ENCODE results near the gene CAP2.

Gene CAP2

DNA sequence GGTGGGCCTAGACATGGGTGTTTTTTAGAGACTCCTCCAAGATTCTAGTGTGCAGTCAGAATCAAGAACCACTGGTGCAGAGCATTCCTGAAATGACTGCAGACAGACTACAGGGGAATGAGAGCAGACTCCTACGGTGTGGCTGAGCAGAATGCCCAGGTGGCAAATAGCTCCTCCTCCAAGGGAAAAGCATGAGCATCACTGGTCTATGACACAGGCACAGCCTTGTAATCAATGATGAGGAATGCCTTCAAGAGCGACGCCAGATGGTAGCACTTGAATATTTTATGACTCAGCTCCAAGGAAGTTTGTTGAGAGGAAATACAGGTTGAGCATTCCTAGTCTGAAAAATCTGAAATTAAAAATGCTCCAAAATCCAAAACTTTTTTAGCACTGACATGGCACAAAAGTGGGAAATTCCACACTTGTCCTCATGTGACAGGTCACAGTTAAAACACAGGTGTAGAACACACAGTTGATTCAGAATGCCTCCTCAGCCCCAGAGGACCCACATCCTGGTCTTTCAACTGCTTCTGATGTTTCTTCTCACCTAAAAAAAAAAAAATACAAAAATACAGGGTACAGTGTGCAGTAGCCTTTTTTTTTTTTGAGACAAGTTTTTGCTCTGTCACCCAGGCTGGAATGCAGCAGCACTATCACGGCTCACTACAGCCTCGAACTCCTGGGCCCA, 196.2 kb downstream of the CAP2 start:
- H4K20me1 ChIP-seq (ENCODE audit: insufficient read depth): no peaks in the 10 kb centered on the region
- no peak overlapping the region for H3K4me2 ChIP-seq
- peaks cover 4% of the 10 kb centered on the region for H3K4me1 ChIP-seq (ENCODE audit: low read depth, poor library complexity, severe bottlenecking)

DNA sequence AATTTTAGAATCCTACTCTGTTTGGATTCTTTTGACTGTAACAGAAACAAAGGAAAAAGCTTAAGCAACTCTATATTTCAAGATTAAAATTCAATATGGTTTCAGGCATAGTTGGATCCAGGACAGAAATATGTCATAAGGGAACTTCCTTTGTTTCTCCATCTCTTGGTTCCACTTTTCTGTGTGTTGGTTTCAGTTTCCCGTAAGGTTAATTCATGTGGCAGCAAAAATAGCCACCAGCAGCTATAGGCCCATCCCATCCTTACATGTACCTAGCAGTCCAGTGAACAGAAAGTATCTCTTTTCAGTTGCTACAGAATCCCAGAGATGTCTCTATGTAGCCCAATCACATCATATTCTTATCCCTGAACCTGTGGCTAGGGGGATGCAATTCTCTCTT, 197.9 kb downstream of the CAP2 start:
- H3K27me3 ChIP-seq (ENCODE audit: insufficient read depth, low read depth): no peaks in the 10 kb centered on the region
- H3K4me2 ChIP-seq: no peak overlapping the region
- H4K20me1 ChIP-seq (ENCODE audit: insufficient read depth): no peaks in the 10 kb centered on the region

More for the DNA sequence above, 196.2 kb downstream of the CAP2 start:
- TF ChIP-seq, protein P1, sequence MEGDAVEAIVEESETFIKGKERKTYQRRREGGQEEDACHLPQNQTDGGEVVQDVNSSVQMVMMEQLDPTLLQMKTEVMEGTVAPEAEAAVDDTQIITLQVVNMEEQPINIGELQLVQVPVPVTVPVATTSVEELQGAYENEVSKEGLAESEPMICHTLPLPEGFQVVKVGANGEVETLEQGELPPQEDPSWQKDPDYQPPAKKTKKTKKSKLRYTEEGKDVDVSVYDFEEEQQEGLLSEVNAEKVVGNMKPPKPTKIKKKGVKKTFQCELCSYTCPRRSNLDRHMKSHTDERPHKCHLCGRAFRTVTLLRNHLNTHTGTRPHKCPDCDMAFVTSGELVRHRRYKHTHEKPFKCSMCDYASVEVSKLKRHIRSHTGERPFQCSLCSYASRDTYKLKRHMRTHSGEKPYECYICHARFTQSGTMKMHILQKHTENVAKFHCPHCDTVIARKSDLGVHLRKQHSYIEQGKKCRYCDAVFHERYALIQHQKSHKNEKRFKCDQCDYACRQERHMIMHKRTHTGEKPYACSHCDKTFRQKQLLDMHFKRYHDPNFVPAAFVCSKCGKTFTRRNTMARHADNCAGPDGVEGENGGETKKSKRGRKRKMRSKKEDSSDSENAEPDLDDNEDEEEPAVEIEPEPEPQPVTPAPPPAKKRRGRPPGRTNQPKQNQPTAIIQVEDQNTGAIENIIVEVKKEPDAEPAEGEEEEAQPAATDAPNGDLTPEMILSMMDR (conservative IDR thresholded peaks at IDR 0.05; ENCODE audit: low read depth, low read length): no peak
- no peak overlapping the region for H3K27ac ChIP-seq
- H3K36me3 ChIP-seq (ENCODE audit: insufficient read depth): no peaks in the 10 kb centered on the region
- no peak overlapping the region for H3K4me3 ChIP-seq (IDR thresholded peaks at IDR 0.05; ENCODE audit: insufficient read depth, low read depth, low read length)
- no peaks in the 10 kb centered on the region for H3K27me3 ChIP-seq (ENCODE audit: insufficient read depth, low read depth)
- H3K9ac ChIP-seq: no peak overlapping the region
- H3K79me2 ChIP-seq (ENCODE audit: insufficient read depth, low read depth): no peaks in the 10 kb centered on the region
- no peak overlapping the region for H2AFZ ChIP-seq (ENCODE audit: low read depth)

DNA sequence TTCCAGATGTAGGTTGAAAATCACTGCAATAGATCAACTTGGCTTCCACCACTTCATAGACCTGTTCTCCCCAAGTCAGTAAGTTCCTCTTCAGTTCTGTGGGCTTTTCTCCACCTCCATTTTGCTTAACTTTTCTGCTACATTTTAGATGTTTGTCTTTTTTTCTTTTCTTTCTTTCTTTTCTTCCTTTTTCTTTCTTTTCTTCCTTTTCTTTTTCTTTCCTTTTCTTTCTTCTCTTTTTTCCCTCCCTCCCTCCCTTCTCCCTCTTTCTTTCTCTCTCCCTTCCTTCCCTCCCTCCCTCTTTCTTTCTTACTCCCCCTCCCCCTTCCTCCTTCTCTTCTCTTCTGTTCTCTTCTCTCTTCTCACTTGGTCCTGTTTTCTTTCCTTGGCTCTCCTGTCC, 199.9 kb downstream of the CAP2 start:
- Histone ChIP-seq H3K4me3 (IDR thresholded peaks at IDR 0.05; ENCODE audit: insufficient read depth, low read depth, low read length) (no peak overlapping the region), H3K9ac (no peak overlapping the region), H3K4me2 (no peak overlapping the region), H3K36me3 (ENCODE audit: insufficient read depth) (no peaks in the 10 kb centered on the region), H4K20me1 (ENCODE audit: insufficient read depth) (no peaks in the 10 kb centered on the region), H3K27me3 (ENCODE audit: insufficient read depth, low read depth) (no peaks in the 10 kb centered on the region), H2AFZ (ENCODE audit: low read depth) (no peak overlapping the region), H3K79me2 (ENCODE audit: insufficient read depth, low read depth) (no peaks in the 10 kb centered on the region), H3K4me1 (ENCODE audit: low read depth, poor library complexity, severe bottlenecking) (no peaks in the 10 kb centered on the region), H3K27ac (no peak overlapping the region)
- TF ChIP-seq, protein P1 (conservative IDR thresholded peaks at IDR 0.05; ENCODE audit: low read depth, low read length): no peak

More for the DNA sequence above, 197.9 kb downstream of the CAP2 start:
- TF ChIP-seq, protein P1 (conservative IDR thresholded peaks at IDR 0.05; ENCODE audit: low read depth, low read length): no peak
- no peaks in the 10 kb centered on the region for H3K4me1 ChIP-seq (ENCODE audit: low read depth, poor library complexity, severe bottlenecking)
- H3K9ac ChIP-seq: no peak overlapping the region
- H3K27ac ChIP-seq: no peak overlapping the region
- no peaks in the 10 kb centered on the region for H3K36me3 ChIP-seq (ENCODE audit: insufficient read depth)
- no peak overlapping the region for H2AFZ ChIP-seq (ENCODE audit: low read depth)
- no peaks in the 10 kb centered on the region for H3K79me2 ChIP-seq (ENCODE audit: insufficient read depth, low read depth)
- no peak overlapping the region for H3K4me3 ChIP-seq (IDR thresholded peaks at IDR 0.05; ENCODE audit: insufficient read depth, low read depth, low read length)

DNA sequence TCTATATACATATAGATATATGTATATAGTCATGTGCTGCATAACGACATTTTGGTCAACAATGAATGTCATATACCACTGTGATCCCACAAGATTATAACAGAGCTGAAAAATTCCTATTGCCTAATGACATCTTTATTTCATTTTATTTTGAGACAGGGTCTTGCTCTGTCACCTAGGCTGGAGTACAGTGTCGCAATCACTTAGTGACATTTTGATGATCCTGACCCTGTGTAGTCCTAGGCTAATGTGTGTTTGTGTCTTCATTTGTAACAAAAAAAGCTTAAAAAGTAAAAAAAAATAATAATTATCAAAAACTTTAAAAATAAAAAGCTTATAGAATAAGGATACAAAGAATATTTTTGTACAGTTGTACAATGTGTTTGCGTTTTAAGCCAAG, 202.7 kb downstream of the CAP2 start:
- H3K9ac ChIP-seq: no peak overlapping the region
- TF ChIP-seq, protein P1 (conservative IDR thresholded peaks at IDR 0.05; ENCODE audit: low read depth, low read length): no peak
- H3K4me1 ChIP-seq (ENCODE audit: low read depth, poor library complexity, severe bottlenecking): no peaks in the 10 kb centered on the region
- H2AFZ ChIP-seq (ENCODE audit: low read depth): no peak overlapping the region
- H4K20me1 ChIP-seq (ENCODE audit: insufficient read depth): no peaks in the 10 kb centered on the region
- no peaks in the 10 kb centered on the region for H3K36me3 ChIP-seq (ENCODE audit: insufficient read depth)
- H3K27ac ChIP-seq: no peak overlapping the region
- no peak overlapping the region for H3K4me2 ChIP-seq
- H3K27me3 ChIP-seq (ENCODE audit: insufficient read depth, low read depth): no peaks in the 10 kb centered on the region
- 0 out of 2 replicates have a peak, but pooled peaks cover 2% of the 10 kb centered on the region for H3K79me2 ChIP-seq (ENCODE audit: insufficient read depth, low read depth)
- no peak overlapping the region for H3K4me3 ChIP-seq (IDR thresholded peaks at IDR 0.05; ENCODE audit: insufficient read depth, low read depth, low read length)
